DOHH2 (cell line): ENCODE results near the gene ZNF789.

Experiments
- CTCF ChIP-seq: fragments of 200-600 bp; sonication (generic); IDR thresholded peaks from one replicate; pipeline ENCODE4 v1.5.1; 2014; ENCODE audit warnings: antibody characterized with exemption, mild to moderate bottlenecking, low read depth, low read length; ENCODE audit not compliant: poor library complexity, severe bottlenecking
- EZH2phosphoT487 ChIP-seq: fragments of 200-600 bp; sonication (generic); IDR thresholded peaks from 2 replicates; pipeline ENCODE4 v1.6.1; 2017; ENCODE audit warnings: borderline replicate concordance, mild to moderate bottlenecking, antibody characterized with exemption, low read length, moderate library complexity, mixed read lengths

DNA sequence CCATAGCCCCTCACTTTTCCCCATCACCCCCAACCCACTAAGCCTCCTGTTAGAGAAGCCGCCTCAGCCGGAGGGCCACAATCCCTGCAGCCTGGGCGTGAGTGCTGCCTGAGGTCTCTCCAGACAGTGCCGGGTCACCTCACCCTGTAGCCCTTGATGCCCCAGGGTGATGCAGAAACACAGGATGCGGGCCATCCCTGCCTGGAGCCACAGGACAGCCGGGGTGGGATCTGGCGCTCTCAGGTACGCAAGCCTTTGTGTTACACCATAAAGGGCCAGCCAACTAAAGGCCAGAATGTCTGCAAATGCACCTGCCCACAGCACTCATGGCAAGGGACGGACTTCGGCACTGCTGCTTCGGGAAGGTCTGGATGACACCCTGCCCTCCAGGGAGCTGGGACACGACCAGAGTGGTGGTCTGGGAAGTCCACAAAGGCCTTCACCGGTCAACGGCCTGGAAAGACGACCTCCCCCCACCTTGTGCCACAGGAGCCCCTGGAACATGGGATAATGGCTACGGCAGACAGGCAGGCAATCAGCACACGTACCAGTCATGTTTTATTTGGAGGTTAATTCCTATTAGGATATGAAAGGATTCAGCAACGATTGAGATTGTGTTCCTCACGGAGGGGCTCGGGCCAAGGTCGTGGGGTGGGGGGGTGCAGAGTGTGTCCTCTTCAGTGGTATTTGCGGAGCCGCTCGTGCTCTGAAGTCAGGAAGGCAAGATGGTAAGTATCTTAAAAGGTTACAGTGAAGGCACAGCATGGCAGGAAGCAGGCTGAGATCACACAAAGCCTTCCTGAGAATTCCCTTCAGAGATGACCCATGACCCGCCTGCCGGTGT is 14.8 kb upstream of the ZNF789 start:
- no peak for TF ChIP-seq CTCF
- no peak for TF ChIP-seq EZH2phosphoT487
